GM12864 (cell line): ENCODE measurements around the gene SNAI3.

Source experiments
- DNase-seq: peaks from one replicate; pipeline ENCODE4 v3.0.0-alpha.2; 2011; ENCODE audit warnings: low read depth
- H3K4me3 ChIP-seq: 2 replicates; pipeline ENCODE4 v1.5.1; 2011; ENCODE audit warnings: mild to moderate bottlenecking, low read depth, low read length, control low read depth
- TF ChIP-seq, protein P1 (sequence below): IDR thresholded peaks from 2 replicates; pipeline ENCODE4 v1.5.1; 2011; ENCODE audit warnings: low read depth, mild to moderate bottlenecking, moderate library complexity, low read length, control low read depth, inconsistent platforms; ENCODE audit errors: missing control alignments

Gene SNAI3

GRCh38 chr16:88725609-88726407 lies 39.5 kb upstream of the SNAI3 start:
- DNase-seq: no peak
- H3K4me3 ChIP-seq: no peak overlapping the region
- TF ChIP-seq, protein P1, sequence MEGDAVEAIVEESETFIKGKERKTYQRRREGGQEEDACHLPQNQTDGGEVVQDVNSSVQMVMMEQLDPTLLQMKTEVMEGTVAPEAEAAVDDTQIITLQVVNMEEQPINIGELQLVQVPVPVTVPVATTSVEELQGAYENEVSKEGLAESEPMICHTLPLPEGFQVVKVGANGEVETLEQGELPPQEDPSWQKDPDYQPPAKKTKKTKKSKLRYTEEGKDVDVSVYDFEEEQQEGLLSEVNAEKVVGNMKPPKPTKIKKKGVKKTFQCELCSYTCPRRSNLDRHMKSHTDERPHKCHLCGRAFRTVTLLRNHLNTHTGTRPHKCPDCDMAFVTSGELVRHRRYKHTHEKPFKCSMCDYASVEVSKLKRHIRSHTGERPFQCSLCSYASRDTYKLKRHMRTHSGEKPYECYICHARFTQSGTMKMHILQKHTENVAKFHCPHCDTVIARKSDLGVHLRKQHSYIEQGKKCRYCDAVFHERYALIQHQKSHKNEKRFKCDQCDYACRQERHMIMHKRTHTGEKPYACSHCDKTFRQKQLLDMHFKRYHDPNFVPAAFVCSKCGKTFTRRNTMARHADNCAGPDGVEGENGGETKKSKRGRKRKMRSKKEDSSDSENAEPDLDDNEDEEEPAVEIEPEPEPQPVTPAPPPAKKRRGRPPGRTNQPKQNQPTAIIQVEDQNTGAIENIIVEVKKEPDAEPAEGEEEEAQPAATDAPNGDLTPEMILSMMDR: no peak

DNA sequence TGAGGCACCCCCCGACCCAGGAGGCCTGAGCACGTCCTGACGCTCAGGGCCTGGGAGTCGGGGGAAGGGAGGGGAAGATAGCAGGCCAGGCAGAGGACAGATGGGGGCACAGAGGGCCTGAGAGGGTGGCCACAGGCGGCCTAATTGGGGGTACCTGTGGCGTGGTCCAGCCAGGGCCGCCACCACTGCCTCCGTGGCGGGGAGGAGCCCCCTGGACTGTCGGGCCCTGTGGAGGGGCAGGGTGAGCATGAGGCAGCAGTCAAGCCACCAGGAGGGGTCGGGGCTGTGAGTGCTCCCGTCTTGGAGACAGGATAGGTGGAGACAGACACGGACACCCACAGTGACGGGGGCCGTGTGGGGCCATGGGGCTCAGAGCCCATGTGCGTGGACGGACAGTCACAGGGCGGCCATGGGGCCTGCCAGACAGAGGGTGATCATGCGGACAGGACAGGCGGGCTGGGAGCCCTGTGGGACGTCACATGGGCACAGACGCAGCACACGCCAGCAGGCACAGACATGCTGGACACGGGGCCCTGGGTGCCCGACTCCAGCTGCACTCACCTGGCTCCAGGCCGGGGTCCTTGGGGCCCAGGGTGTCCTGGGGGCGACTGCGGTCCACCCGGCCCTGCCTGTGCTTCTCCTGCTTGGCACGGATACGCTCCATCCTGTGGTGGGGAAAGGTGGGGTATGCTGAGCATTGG lies 38.7 kb upstream of the SNAI3 start:
- no peak for DNase-seq
- no peak overlapping the region for H3K4me3 ChIP-seq
- TF ChIP-seq, protein P1: no peak

DNA sequence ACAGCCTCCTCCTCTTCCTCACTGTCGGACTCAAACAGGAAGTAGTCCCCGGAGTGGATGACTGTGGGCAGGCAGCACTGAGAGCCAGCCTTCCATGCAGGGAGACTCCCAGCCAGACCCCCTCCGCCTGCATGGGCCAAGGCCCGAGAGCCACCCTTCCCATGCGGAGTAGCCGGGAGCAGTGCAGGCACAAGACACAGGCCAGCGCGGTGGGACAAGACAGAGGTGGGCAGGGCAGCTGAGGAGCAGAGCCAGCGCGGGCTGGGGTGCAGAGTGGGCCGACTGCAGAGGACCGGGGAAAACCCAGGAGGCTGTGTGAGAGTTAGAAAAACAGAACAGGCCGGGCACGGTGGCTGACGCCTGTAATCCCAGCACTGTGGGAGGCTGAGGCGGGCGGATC lies 37.6 kb upstream of the SNAI3 start:
- TF ChIP-seq, protein P1: no peak
- no peak for DNase-seq

GRCh38 chr16:88723507-88723887 lies 37.2 kb upstream of the SNAI3 start:
- DNase-seq: no peak
- TF ChIP-seq, protein P1: no peak
- no peak overlapping the region for H3K4me3 ChIP-seq

More for the DNA sequence above, 37.6 kb upstream of the SNAI3 start:
- no peak overlapping the region for H3K4me3 ChIP-seq

DNA sequence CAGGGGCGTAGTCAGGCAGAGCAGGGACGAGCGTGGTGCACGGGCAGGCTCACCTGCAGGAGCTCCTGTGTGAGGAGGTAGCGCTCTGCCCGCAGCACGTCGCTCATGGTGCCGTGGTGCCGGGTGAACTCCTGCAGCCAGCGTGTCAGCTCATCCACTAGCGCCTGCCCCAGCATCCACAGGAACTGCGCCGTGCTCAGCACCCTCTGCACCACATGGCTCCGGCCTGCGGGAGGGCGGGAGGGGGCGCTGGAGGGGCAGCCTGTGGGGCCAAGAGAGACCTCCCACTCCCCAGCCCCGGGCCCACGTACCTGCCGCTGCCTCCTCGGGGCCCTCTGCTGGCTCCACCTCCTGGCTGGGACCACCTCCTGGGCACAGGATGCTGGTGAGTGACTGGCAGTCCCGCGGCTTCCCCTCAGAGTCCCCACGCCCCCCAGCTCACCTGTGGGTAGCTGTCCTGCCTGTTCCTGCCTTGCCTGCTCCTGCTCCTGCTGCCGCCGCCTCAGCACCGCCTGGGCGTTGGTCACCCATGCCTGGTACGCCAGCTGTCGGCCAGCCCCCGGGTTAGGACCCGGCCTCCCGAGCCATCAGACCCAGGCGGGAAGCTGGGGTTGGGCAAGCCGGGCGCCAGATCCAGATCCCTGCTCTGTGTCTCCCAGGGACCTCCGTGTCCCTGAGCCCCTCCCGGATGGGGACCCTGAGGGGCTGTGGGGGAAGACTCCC lies 36.6 kb upstream of the SNAI3 start:
- DNase-seq: no peak
- TF ChIP-seq, protein P1: no peak
- no peak overlapping the region for H3K4me3 ChIP-seq

DNA sequence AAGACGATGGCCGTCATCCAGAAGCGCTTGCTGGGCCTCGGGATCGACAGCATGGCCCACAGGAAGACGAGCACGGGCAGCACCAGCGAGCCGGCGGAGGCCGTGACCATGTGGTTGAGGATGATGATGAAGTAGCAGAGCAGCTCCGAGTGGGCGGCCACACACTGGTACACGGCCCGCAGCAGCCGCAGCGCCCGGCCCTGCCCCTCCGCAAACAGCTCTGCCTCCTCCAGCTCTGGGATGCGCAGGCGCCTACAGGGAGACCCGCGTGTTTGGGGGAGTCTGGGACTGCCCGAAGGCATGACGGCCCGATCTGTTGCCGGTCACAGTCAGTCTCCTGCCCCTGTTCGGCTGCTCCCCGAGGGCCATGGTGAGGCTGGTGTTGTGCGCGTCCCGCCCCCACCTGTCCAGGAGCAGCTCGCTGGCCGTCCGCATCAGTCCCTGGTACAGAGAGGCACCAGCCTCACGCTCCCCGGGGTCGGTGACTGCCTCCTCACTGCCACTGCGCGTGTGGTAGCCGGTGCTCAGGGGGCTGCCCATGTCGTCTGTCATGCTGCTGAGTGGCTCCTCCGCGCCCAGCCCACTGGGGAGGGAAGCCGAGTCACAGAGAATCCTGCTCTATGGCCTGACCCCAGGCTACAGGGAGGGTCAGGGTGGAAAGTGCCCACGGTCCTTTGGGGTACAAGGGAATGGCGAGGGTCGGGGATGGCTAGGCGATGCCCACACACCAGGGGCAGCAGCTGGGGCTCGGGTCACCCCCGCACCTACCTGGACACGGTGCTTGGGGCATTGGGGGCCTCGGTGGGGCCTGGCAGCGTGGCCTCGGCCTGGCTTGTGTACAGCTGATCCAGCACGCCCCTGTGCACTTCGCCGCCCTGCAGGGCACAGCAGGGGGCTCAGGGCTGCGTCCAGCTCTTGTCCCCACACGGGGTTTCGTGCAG lies 35.8 kb upstream of the SNAI3 start:
- no peak for DNase-seq
- no peak overlapping the region for H3K4me3 ChIP-seq
- TF ChIP-seq, protein P1: no peak
